HepG2 (cell line): Measurements from ENCODE around the gene MLYCD. TPM values are rescaled to one million over a fixed set of nuclear protein-coding genes. Genes with fewer than 3 reads are reported as not detected.
A peak's percentile ranks its signal among the peaks of the same experiment; 100 is the strongest.

Experiments used
- PHF21A ChIP-seq: sonication (generic); formaldehyde crosslinking; IDR thresholded peaks from 2 replicates; pipeline ENCODE4 v1.5.0; 2020; ENCODE audit warnings: mild to moderate bottlenecking, missing genetic modification reagents
- PITX1 ChIP-seq: sonication (generic); formaldehyde crosslinking; IDR thresholded peaks from 2 replicates; pipeline ENCODE4 v1.5.1; 2020; ENCODE audit warnings: mild to moderate bottlenecking, missing genetic modification reagents
- POLR2G ChIP-seq: fragments of 200-400 bp; formaldehyde crosslinking; IDR thresholded peaks from 2 replicates; pipeline ENCODE4 v1.6.1; 2018; ENCODE audit warnings: mild to moderate bottlenecking, low read depth, low read length, moderate library complexity
- RBM22 ChIP-seq: fragments of 200-400 bp; formaldehyde crosslinking; optimal IDR thresholded peaks from 2 replicates; pipeline ENCODE3; 2017; ENCODE audit warnings: mild to moderate bottlenecking, low read length, moderate library complexity
- ZMYM2 ChIP-seq: sonication (generic); formaldehyde crosslinking; IDR thresholded peaks from 2 replicates; pipeline ENCODE4 v1.8.0; 2022; ENCODE audit warnings: mild to moderate bottlenecking, missing genetic modification reagents
- ZNF121 ChIP-seq: sonication (generic); formaldehyde crosslinking; IDR thresholded peaks from 2 replicates; pipeline ENCODE4 v1.5.0; 2020; ENCODE audit warnings: mild to moderate bottlenecking, missing genetic modification reagents
- ZNF138 ChIP-seq: sonication (generic); formaldehyde crosslinking; IDR thresholded peaks from 2 replicates; pipeline ENCODE4 v1.5.0; 2020; ENCODE audit warnings: mild to moderate bottlenecking, low read depth, missing genetic modification reagents
- ZNF567 ChIP-seq: sonication (generic); formaldehyde crosslinking; IDR thresholded peaks from 2 replicates; pipeline ENCODE4 v1.8.1; 2023; ENCODE audit warnings: mild to moderate bottlenecking, missing genetic modification reagents, borderline replicate concordance
- ZNF7 ChIP-seq: IDR thresholded peaks from 2 replicates; pipeline ENCODE4 v1.6.1; 2016; ENCODE audit warnings: missing biosample characterization, missing genetic modification reagents
- ZNF850 ChIP-seq: sonication (generic); formaldehyde crosslinking; conservative IDR thresholded peaks from 2 replicates; pipeline ENCODE4 v1.9.0; 2021; ENCODE audit warnings: mild to moderate bottlenecking, missing genetic modification reagents
- ZSCAN22 ChIP-seq: sonication (generic); formaldehyde crosslinking; IDR thresholded peaks from 2 replicates; pipeline ENCODE4 v1.4.0; 2020; ENCODE audit warnings: mild to moderate bottlenecking, missing genetic modification reagents
- polyA plus RNA-seq, 8 experiments: library from polyadenylated mRNA; depleted of rRNA in 3 of 8; stranded (reverse) in 7 of 8; unstranded in 1 of 8; fragments of >200 nt; fragmentation: Illumina TruSeq in 4 of 8; extraction: Trizol in 4 of 8; gene quantifications; 2 replicates each; pipeline versions ENCODE4 v1.2.1 to v1.2.3, GENCODE V29; 2011 to 2016; ENCODE audit warnings: low read depth in 4 of 8, missing spikeins in 1 of 8, mixed read lengths in 1 of 8; ENCODE audit not compliant: insufficient read depth in 1 of 8
- total RNA-seq, 5 experiments: library from RNA; depleted of rRNA; stranded (reverse); fragments of >200 nt; fragmentation: Illumina TruSeq; extraction: Trizol; gene quantifications; 2 replicates each; pipeline ENCODE4 v1.2.3, GENCODE V29; 2016; ENCODE audit warnings: low read depth in 1 of 5
- TF ChIP-seq, protein P1 (sequence below): sonication (generic); formaldehyde crosslinking; IDR thresholded peaks from 2 replicates; pipeline ENCODE4 v1.5.0; 2020; ENCODE audit warnings: mild to moderate bottlenecking, missing genetic modification reagents, moderate library complexity
- TF ChIP-seq, protein P2 (sequence below): sonication (generic); IDR thresholded peaks from 2 replicates; pipeline ENCODE4 v1.6.1; 2016; ENCODE audit warnings: low read depth, borderline replicate concordance

The MLYCD gene
- total and polyA plus RNA-seq, 2 of the 13 experiments (the other 11 are each of a cell fraction or from before 2014, with no cell fraction given), result 1.8 to 4.0 TPM

DNA sequence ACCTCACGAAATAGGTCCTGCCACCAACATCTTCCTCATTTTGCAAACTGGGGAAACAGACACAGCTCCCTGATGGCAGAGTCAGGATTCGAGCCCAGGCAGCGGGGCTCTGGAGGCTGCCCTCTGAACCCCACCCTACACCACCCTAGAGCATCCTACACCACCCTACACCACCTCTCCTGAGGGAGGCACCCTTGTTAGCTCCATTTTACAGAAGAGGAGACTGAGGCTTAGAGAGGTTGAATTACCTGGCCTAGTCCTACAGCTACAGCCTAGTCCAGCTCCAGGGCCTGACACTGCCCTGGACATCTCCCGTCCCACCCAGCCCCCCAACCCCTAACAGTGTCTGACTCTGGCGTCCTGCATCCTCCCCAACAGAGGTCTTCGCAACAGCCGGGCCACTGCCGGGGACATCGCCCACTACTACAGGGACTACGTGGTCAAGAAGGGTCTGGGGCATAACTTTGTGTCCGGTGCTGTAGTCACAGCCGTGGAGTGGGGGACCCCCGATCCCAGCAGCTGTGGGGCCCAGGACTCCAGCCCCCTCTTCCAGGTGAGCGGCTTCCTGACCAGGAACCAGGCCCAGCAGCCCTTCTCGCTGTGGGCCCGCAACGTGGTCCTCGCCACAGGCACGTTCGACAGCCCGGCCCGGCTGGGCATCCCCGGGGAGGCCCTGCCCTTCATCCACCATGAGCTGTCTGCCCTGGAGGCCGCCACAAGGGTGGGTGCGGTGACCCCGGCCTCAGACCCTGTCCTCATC is 65.9 kb downstream of the MLYCD start (continued):
- TF ChIP-seq PHF21A (CRISPR knock-in tag) (no peak), ZNF567 (CRISPR knock-in tag) (no peak), ZNF121 (CRISPR knock-in tag) (no peak), POLR2G (peak; percentile 68), ZNF7 (CRISPR knock-in tag) (no peak), ZSCAN22 (no peak), ZNF850 (no peak), RBM22 (peak; percentile 88), ZMYM2 (CRISPR knock-in tag) (no peak), PITX1 (no peak), ZNF138 (CRISPR knock-in tag) (no peak)
- TF ChIP-seq, protein P1, sequence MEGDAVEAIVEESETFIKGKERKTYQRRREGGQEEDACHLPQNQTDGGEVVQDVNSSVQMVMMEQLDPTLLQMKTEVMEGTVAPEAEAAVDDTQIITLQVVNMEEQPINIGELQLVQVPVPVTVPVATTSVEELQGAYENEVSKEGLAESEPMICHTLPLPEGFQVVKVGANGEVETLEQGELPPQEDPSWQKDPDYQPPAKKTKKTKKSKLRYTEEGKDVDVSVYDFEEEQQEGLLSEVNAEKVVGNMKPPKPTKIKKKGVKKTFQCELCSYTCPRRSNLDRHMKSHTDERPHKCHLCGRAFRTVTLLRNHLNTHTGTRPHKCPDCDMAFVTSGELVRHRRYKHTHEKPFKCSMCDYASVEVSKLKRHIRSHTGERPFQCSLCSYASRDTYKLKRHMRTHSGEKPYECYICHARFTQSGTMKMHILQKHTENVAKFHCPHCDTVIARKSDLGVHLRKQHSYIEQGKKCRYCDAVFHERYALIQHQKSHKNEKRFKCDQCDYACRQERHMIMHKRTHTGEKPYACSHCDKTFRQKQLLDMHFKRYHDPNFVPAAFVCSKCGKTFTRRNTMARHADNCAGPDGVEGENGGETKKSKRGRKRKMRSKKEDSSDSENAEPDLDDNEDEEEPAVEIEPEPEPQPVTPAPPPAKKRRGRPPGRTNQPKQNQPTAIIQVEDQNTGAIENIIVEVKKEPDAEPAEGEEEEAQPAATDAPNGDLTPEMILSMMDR (CRISPR knock-in tag), result no peak
- TF ChIP-seq, protein P2, sequence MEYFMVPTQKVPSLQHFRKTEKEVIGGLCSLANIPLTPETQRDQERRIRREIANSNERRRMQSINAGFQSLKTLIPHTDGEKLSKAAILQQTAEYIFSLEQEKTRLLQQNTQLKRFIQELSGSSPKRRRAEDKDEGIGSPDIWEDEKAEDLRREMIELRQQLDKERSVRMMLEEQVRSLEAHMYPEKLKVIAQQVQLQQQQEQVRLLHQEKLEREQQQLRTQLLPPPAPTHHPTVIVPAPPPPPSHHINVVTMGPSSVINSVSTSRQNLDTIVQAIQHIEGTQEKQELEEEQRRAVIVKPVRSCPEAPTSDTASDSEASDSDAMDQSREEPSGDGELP, result no peak
